BE2C (cell line): ENCODE measurements around the gene UBXN10.

Experiments used
- DNase-seq: peaks from one replicate; pipeline ENCODE4 v3.0.0-alpha.2; 2020
- H3K27me3 ChIP-seq: fragments of 250-450 bp; sonication (Bioruptor Pico); 2 replicates; pipeline ENCODE4 v1.5.1; 2020; ENCODE audit warnings: mild to moderate bottlenecking
- H3K36me3 ChIP-seq: fragments of 250-450 bp; sonication (Bioruptor Pico); 2 replicates; pipeline ENCODE4 v1.5.1; 2020; ENCODE audit warnings: mild to moderate bottlenecking
- H3K4me1 ChIP-seq: fragments of 250-450 bp; sonication (Bioruptor Pico); 2 replicates; pipeline ENCODE4 v1.5.1; 2020
- H3K4me3 ChIP-seq: 2 replicates; pipeline ENCODE4 v1.5.1; 2011; ENCODE audit warnings: low read depth, low read length
- H3K9me3 ChIP-seq: fragments of 250-450 bp; sonication (Bioruptor Pico); 2 replicates; pipeline ENCODE4 v1.5.1; 2020
- CTCF ChIP-seq: IDR thresholded peaks from 2 replicates; pipeline ENCODE4 v1.5.1; 2012; ENCODE audit warnings: mild to moderate bottlenecking, low read depth, low read length

UBXN10 gene

GRCh38 chr1:20168564-20169491 lies 17.1 kb upstream of the UBXN10 start:
- no peak for TF ChIP-seq CTCF
- DNase-seq, result no peak
- H3K27me3 ChIP-seq, result no peaks in the 10 kb centered on the region
- no peaks in the 10 kb centered on the region for H3K9me3 ChIP-seq
- no peaks in the 10 kb centered on the region for H3K36me3 ChIP-seq
- no peak overlapping the region for H3K4me3 ChIP-seq
- no peaks in the 10 kb centered on the region for H3K4me1 ChIP-seq

- Histone ChIP-seq H3K9me3 (no peaks in the 10 kb centered on the region), H3K27me3 (no peaks in the 10 kb centered on the region), H3K4me3 (no peak overlapping the region), H3K4me1 (no peaks in the 10 kb centered on the region), H3K36me3 (no peaks in the 10 kb centered on the region)
- DNase-seq, result no peak
- no peak for TF ChIP-seq CTCF
Measured at GRCh38 chr1:20169932-20170331, 16.0 kb upstream of the UBXN10 start.

GRCh38 chr1:20172033-20172590 lies 13.8 kb upstream of the UBXN10 start:
- Histone ChIP-seq H3K36me3 (no peaks in the 10 kb centered on the region), H3K4me3 (no peak overlapping the region)
- no peak for DNase-seq

GRCh38 chr1:20174937-20175666 lies 10.8 kb upstream of the UBXN10 start:
- TF ChIP-seq CTCF, result no peak
- no peaks in the 10 kb centered on the region for H3K36me3 ChIP-seq
- H3K4me1 ChIP-seq, result no peaks in the 10 kb centered on the region
- DNase-seq, result no peak
- no peak overlapping the region for H3K4me3 ChIP-seq
- H3K9me3 ChIP-seq, result no peaks in the 10 kb centered on the region
- no peaks in the 10 kb centered on the region for H3K27me3 ChIP-seq

More at GRCh38 chr1:20172033-20172590, 13.8 kb upstream of the UBXN10 start:
- no peaks in the 10 kb centered on the region for H3K9me3 ChIP-seq
- no peak for TF ChIP-seq CTCF
- H3K4me1 ChIP-seq, result no peaks in the 10 kb centered on the region
- no peaks in the 10 kb centered on the region for H3K27me3 ChIP-seq

- Histone ChIP-seq H3K9me3 (no peaks in the 10 kb centered on the region), H3K4me1 (peaks cover 4% of the 10 kb centered on the region; the same call in 1 of the 2 replicates), H3K27me3 (no peaks in the 10 kb centered on the region), H3K36me3 (no peaks in the 10 kb centered on the region), H3K4me3 (no peak overlapping the region)
- TF ChIP-seq CTCF, result no peak
- DNase-seq, result no peak
Measured at GRCh38 chr1:20178634-20179370, 7.1 kb upstream of the UBXN10 start.
